ENCODE data around the gene MED8. TPM values are rescaled to one million over a fixed set of nuclear protein-coding genes. Genes with fewer than 3 reads are reported as not detected.
A peak's percentile ranks its signal among the peaks of the same experiment; 100 is the strongest.

The MED8 gene
- total and polyA plus RNA-seq, 9 of the 15 experiments (the other 6 are each of a cell fraction or from before 2014, with no cell fraction given): 23.0 to 120 (median 56.4) TPM

DNA sequence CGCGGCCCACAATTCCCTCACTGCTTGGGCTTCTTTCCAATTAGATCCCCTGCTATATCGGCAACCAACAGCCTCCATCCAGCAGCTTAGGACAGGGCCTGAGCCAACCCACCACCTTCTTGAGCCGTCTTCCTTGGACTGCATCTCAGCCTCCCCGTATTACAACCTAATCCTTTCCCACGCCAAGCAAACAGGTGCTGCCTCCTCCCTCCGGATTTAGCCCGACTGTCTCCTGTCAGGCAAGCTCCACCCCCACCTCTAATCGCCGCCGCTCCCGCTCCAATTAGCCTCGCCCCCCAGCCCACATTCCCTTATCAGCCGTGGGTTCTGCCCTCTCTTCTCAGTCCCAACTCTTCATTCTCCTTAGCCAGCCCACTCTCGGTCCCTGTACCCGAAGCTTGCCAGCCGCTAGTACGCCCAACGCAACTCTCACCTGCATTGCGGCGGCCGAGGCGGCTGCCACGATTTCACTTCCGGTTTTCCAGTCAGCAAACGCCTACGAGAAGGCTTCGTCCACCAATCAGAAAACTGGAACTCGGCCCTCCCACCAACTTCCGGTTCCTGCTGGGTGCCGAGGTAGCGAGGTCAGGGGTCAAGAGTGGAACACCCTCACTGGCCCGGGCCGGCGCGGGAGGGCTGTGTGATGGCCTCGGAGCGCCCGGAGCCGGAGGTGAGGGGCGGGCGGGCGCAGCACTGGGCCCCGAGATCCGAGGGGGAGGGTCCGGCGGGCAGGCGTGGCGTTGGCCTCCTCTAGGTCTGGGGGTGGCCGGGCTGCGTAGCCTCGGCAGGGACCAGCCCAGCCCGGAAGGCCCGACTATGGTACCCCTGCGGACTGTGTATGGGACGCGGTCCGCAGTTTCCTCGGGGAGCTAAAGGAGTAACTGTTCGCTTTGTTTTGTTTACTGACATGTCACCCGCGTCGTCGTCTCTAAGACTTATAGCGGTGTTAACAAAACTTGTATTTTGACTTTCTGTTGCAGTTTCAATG lies at the start of gene MED8, which contains the start of gene SZT2 (continued):
- TF ChIP-seq ETS2 (tag; IDR thresholded peaks at IDR 0.05; ENCODE audit: borderline replicate concordance, poor library complexity, severe bottlenecking) (no peak), SNRNP70 (optimal IDR thresholded peaks at IDR 0.05; ENCODE audit: low read depth, low read length) (no peak), MAFK (IDR thresholded peaks at IDR 0.05; ENCODE audit: low read length) (peak; percentile 70), STAT5A (IDR thresholded peaks at IDR 0.05; ENCODE audit: borderline replicate concordance, low read length) (no peak), SP1 (CRISPR knock-in tag; IDR thresholded peaks at IDR 0.05) (peak; percentile 78), PPARD (CRISPR knock-in tag; IDR thresholded peaks at IDR 0.05) (no peak), HNRNPH1 (optimal IDR thresholded peaks at IDR 0.05; ENCODE audit: low read depth, low read length) (no peak), EP400 (IDR thresholded peaks at IDR 0.05) (peak; percentile 100), ZNF12 (CRISPR knock-in tag; IDR thresholded peaks at IDR 0.05) (peak; percentile 12; the same call in 1 of the 2 replicates), CAMTA2 (CRISPR knock-in tag; conservative IDR thresholded peaks at IDR 0.05) (0 out of 2 replicates have a peak, but pooled peaks have one; percentile 17), KHSRP (IDR thresholded peaks at IDR 0.05) (0 out of 2 replicates have a peak, but pooled peaks have one; percentile 32), BRCA1 (IDR thresholded peaks at IDR 0.05) (no peak), BRCA1 (CRISPR knock-in tag; IDR thresholded peaks at IDR 0.05) (no peak), NFIC (IDR thresholded peaks at IDR 0.05) (peak; percentile 77), ZEB2 (IDR thresholded peaks at IDR 0.05) (peak; percentile 85), NRF1 (conservative IDR thresholded peaks at IDR 0.05 in 1 of 2, IDR thresholded peaks at IDR 0.05 in 1 of 2) (peak; percentile 79 to 85)
- TF ChIP-seq, protein P1, sequence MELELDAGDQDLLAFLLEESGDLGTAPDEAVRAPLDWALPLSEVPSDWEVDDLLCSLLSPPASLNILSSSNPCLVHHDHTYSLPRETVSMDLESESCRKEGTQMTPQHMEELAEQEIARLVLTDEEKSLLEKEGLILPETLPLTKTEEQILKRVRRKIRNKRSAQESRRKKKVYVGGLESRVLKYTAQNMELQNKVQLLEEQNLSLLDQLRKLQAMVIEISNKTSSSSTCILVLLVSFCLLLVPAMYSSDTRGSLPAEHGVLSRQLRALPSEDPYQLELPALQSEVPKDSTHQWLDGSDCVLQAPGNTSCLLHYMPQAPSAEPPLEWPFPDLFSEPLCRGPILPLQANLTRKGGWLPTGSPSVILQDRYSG (tag; conservative IDR thresholded peaks at IDR 0.05; ENCODE audit: low read depth): no peak
- TF ChIP-seq, protein P2, sequence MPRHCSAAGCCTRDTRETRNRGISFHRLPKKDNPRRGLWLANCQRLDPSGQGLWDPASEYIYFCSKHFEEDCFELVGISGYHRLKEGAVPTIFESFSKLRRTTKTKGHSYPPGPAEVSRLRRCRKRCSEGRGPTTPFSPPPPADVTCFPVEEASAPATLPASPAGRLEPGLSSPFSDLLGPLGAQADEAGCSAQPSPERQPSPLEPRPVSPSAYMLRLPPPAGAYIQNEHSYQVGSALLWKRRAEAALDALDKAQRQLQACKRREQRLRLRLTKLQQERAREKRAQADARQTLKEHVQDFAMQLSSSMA (CRISPR knock-in tag; IDR thresholded peaks at IDR 0.05): peak; percentile 74; the same call in 1 of the 2 replicates
- TF ChIP-seq, protein P3, sequence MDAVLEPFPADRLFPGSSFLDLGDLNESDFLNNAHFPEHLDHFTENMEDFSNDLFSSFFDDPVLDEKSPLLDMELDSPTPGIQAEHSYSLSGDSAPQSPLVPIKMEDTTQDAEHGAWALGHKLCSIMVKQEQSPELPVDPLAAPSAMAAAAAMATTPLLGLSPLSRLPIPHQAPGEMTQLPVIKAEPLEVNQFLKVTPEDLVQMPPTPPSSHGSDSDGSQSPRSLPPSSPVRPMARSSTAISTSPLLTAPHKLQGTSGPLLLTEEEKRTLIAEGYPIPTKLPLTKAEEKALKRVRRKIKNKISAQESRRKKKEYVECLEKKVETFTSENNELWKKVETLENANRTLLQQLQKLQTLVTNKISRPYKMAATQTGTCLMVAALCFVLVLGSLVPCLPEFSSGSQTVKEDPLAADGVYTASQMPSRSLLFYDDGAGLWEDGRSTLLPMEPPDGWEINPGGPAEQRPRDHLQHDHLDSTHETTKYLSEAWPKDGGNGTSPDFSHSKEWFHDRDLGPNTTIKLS (IDR thresholded peaks at IDR 0.05; ENCODE audit: borderline replicate concordance, low read depth): peak; percentile 100
- TF ChIP-seq, protein P4, sequence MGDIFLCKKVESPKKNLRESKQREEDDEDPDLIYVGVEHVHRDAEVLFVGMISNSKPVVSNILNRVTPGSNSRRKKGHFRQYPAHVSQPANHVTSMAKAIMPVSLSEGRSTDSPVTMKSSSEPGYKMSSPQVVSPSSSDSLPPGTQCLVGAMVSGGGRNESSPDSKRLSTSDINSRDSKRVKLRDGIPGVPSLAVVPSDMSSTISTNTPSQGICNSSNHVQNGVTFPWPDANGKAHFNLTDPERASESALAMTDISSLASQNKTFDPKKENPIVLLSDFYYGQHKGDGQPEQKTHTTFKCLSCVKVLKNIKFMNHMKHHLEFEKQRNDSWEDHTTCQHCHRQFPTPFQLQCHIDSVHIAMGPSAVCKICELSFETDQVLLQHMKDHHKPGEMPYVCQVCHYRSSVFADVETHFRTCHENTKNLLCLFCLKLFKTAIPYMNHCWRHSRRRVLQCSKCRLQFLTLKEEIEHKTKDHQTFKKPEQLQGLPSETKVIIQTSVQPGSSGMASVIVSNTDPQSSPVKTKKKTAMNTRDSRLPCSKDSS (IDR thresholded peaks at IDR 0.05; ENCODE audit: low read depth, partially characterized antibody): no peak
- TF ChIP-seq, protein P5, sequence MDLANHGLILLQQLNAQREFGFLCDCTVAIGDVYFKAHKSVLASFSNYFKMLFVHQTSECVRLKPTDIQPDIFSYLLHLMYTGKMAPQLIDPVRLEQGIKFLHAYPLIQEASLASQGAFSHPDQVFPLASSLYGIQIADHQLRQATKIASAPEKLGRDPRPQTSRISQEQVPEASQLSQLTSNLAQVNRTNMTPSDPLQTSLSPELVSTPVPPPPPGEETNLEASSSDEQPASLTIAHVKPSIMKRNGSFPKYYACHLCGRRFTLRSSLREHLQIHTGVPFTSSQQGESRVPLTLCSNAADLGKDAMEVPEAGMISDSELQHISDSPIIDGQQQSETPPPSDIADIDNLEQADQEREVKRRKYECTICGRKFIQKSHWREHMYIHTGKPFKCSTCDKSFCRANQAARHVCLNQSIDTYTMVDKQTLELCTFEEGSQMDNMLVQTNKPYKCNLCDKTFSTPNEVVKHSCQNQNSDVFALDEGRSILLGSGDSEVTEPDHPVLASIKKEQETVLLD (IDR thresholded peaks at IDR 0.05): 0 out of 2 replicates have a peak, but pooled peaks have one; percentile 31
